Measurements from ENCODE around the gene DES. TPM values are rescaled to one million over a fixed set of nuclear protein-coding genes. Genes with fewer than 3 reads are reported as not detected.
A peak's percentile ranks its signal among the peaks of the same experiment; 100 is the strongest.

DES gene
- polyA plus RNA-seq (2013, experiment 1 of 2): 2.4 TPM
- polyA plus RNA-seq (2013, experiment 2 of 2): 4.6 TPM

GRCh38 chr2:219418155-219419011 is at the start of gene DES:
Gene DES, plus strand, starts transcription at chr2:219418377. Its CDS starts 86 bp downstream, at chr2:219418463.
- Histone ChIP-seq H3K27ac (ENCODE audit: low read depth, low read length) (no peak within 1 kb of the TSS), H3K9me3 (ENCODE audit: insufficient read depth, low read depth, low read length) (no peaks in the 10 kb centered on the region), H3K36me3 (ENCODE audit: insufficient read depth, low read length) (no peaks in the 10 kb centered on the region), H3K9ac (ENCODE audit: low read depth, low read length) (no peak within 1 kb of the TSS; the same call in 1 of the 2 replicates), H3K4me3 (ENCODE audit: low read length) (no peak within 1 kb of the TSS; the same call in 1 of the 2 replicates), H3K27me3 (ENCODE audit: insufficient read depth, low read length) (peaks cover 16% of the 10 kb centered on the region), H3K4me1 (ENCODE audit: insufficient read depth, low read length) (peaks cover 14% of the 10 kb centered on the region)
- WGBS: 87% methylated on average over 98 of the region's 98 CpGs

DNA sequence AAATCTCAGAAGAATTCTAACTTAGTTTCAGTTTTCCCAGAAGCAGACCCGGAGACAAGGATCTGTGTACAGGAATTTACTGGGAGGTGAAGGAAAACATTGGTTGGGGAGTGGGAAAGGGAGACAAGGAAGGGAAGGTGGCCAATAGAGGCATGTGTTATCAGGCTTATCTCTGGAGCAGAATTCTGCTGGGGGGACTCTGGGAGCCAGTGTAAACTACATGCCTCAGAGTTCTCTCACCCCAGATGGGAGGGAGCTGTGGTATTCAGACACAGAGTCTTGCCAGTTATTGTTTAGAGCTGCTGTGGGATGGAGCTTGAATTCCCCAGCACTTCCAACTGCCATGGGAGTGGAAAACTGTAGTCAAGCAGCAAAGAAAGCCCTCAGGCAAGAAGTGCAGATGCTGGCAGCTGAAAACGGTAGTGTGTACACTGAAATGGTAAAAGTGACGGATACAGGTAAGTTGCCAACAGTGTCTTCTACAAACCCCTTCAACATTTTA is 49.4 kb upstream of the DES start:
- Histone ChIP-seq H3K27ac (ENCODE audit: low read depth, low read length) (no peak overlapping the region), H3K9me3 (ENCODE audit: insufficient read depth, low read depth, low read length) (no peaks in the 10 kb centered on the region), H3K4me3 (ENCODE audit: low read length) (no peak overlapping the region), H3K4me1 (ENCODE audit: insufficient read depth, low read length) (no peaks in the 10 kb centered on the region), H3K36me3 (ENCODE audit: insufficient read depth, low read length) (peaks cover 3% of the 10 kb centered on the region), H3K27me3 (ENCODE audit: insufficient read depth, low read length) (no peaks in the 10 kb centered on the region), H3K9ac (ENCODE audit: low read depth, low read length) (no peak overlapping the region)
- WGBS: 89% methylated on average over 3 of the region's 3 CpGs

DNA sequence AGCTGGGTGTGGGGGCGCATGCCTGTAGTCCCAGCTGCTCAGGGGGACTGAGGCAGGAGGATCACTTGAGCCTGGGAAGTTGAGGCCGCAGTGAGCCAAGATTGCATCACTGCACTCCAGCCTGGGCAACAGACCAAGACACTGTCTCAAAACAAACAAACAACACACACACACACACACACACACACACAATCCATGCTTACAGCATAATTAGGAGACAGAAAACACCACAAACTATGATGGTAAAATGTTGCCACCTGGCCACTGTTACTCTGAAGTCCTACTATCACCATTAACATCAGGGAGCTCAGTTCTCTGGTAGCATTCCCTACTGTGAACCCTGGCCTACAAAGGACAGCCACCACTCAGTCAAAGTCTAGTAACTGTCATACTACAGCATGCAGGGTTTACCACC is 48.7 kb upstream of the DES start:
- H3K36me3 ChIP-seq (ENCODE audit: insufficient read depth, low read length): peaks cover 10% of the 10 kb centered on the region
- no peaks in the 10 kb centered on the region for H3K4me1 ChIP-seq (ENCODE audit: insufficient read depth, low read length)
- no peak overlapping the region for H3K4me3 ChIP-seq (ENCODE audit: low read length)
- WGBS: 44% methylated on average over 2 of the region's 2 CpGs
- no peaks in the 10 kb centered on the region for H3K9me3 ChIP-seq (ENCODE audit: insufficient read depth, low read depth, low read length)
- no peak overlapping the region for H3K27ac ChIP-seq (ENCODE audit: low read depth, low read length)
- H3K9ac ChIP-seq (ENCODE audit: low read depth, low read length): no peak overlapping the region
- no peaks in the 10 kb centered on the region for H3K27me3 ChIP-seq (ENCODE audit: insufficient read depth, low read length)

- Histone ChIP-seq H3K4me1 (ENCODE audit: insufficient read depth, low read length) (no peaks in the 10 kb centered on the region; the same call in 1 of the 2 replicates), H3K36me3 (ENCODE audit: insufficient read depth, low read length) (peaks cover 48% of the 10 kb centered on the region), H3K4me3 (ENCODE audit: low read length) (no peak overlapping the region), H3K27me3 (ENCODE audit: insufficient read depth, low read length) (no peaks in the 10 kb centered on the region), H3K9me3 (ENCODE audit: insufficient read depth, low read depth, low read length) (no peaks in the 10 kb centered on the region), H3K27ac (ENCODE audit: low read depth, low read length) (no peak overlapping the region), H3K9ac (ENCODE audit: low read depth, low read length) (no peak overlapping the region)
- 87% methylated on average over 12 of the region's 13 CpGs for WGBS
These were observed 39.9 kb upstream of the DES start for GRCh38 chr2:219378163-219378851.

DNA sequence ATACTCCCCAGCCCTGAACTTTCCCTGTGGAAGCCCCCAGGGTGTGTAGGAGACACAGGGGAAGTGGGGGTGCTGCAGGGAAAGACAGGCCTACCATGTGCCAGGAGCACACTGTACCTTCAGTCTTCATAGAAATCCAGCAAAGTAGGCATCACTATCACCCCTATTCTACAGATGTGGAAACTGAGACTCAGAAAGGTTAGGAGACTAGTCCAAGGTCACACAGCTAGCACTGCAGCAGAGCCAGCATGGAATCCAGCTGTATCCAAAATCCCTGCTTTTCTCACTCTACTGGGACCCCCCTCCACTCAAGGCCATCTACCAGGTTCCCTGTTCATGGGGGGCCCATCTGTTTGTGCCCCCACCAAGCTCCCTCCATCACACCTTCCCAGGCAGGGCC is 37.3 kb upstream of the DES start:
- no peaks in the 10 kb centered on the region; the same call in 1 of the 2 replicates for H3K4me1 ChIP-seq (ENCODE audit: insufficient read depth, low read length)
- no peak overlapping the region for H3K27ac ChIP-seq (ENCODE audit: low read depth, low read length)
- no peak overlapping the region for H3K4me3 ChIP-seq (ENCODE audit: low read length)
- no peaks in the 10 kb centered on the region for H3K9me3 ChIP-seq (ENCODE audit: insufficient read depth, low read depth, low read length)
- H3K27me3 ChIP-seq (ENCODE audit: insufficient read depth, low read length): no peaks in the 10 kb centered on the region
- no peak overlapping the region for H3K9ac ChIP-seq (ENCODE audit: low read depth, low read length)
- H3K36me3 ChIP-seq (ENCODE audit: insufficient read depth, low read length): peaks cover 52% of the 10 kb centered on the region

DNA sequence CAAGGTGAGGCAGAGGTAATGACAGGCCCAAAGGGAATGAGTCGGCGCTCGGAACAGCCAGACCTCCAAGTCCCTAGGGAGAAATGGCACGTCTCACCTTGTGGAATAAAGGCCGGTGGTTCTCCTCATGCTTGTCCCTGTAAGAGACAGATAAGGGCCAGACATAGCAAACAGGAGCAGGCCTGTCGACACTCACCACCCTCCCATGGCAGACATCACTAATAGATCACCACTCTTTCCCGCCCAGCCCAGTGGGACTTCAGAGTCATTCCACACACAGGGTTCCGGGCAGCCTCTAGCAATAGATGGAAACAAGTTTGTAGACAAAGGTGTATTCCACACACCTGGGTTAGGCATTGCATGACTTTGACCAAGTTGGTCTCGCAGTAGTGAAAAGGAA is 36.7 kb upstream of the DES start:
- WGBS: 93% methylated on average over 9 of the region's 9 CpGs
- no peaks in the 10 kb centered on the region for H3K9me3 ChIP-seq (ENCODE audit: insufficient read depth, low read depth, low read length)
- no peaks in the 10 kb centered on the region; the same call in 1 of the 2 replicates for H3K4me1 ChIP-seq (ENCODE audit: insufficient read depth, low read length)
- no peak overlapping the region for H3K9ac ChIP-seq (ENCODE audit: low read depth, low read length)
- H3K27me3 ChIP-seq (ENCODE audit: insufficient read depth, low read length): no peaks in the 10 kb centered on the region
- H3K36me3 ChIP-seq (ENCODE audit: insufficient read depth, low read length): peaks cover 57% of the 10 kb centered on the region
- H3K4me3 ChIP-seq (ENCODE audit: low read length): no peak overlapping the region
- H3K27ac ChIP-seq (ENCODE audit: low read depth, low read length): no peak overlapping the region

DNA sequence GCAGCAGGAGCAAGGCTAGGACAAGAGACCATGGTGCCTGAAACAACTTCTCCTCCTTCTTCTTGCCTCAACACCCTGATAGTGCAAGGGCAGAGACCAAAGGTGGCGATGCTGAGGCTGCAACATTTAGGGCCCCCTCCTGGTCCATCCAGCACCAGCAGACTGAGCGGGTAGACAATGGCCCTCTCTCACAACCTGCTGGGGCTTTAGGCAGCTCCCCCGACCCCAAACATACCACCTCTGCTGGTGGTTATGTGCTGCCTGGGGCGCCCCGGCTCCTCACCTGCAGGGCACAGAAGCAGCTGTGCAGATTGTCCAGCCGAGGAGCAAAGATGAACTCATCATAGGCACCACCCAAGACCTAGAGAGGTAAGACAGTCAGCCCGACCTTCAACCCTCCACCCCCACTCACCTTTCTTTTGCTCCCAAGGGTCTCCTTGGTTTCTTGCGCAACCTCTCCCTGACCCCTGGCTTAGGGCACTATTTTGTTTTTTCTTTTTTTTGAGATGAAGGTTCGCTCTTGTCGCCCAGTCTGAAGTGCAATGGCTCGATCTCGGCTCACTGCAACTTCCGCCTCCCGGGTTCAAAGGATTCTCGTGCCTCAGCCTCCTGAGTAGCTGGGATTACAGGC is 34.0 kb upstream of the DES start:
- Histone ChIP-seq H3K9ac (ENCODE audit: low read depth, low read length) (no peak overlapping the region), H3K4me3 (ENCODE audit: low read length) (no peak overlapping the region), H3K27ac (ENCODE audit: low read depth, low read length) (no peak overlapping the region), H3K4me1 (ENCODE audit: insufficient read depth, low read length) (0 out of 2 replicates have a peak, but pooled peaks cover 2% of the 10 kb centered on the region), H3K27me3 (ENCODE audit: insufficient read depth, low read length) (no peaks in the 10 kb centered on the region), H3K36me3 (ENCODE audit: insufficient read depth, low read length) (peaks cover 55% of the 10 kb centered on the region), H3K9me3 (ENCODE audit: insufficient read depth, low read depth, low read length) (no peaks in the 10 kb centered on the region)
- WGBS: 82% methylated on average over 15 of the region's 15 CpGs

DNA sequence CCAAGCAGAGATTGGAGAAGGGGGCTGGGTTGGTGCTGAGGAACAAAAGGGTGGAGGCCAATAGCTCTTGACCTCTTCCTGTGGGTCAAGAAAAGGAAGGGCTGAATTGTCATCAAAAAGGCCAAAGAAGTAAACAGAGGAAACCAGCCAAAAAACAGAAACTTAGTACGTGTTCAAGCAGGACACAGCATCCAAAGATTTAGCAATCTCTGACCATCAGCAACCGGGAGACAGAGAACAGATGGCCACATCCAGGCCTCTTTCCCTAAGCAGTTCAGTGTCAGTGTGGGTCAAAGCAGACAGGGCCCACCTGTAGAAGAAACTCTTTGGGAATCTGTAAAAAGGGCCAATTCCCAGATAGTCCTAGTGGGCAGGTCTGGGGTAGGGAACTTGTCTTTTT is 33.3 kb upstream of the DES start:
- Histone ChIP-seq H3K9ac (ENCODE audit: low read depth, low read length) (no peak overlapping the region), H3K9me3 (ENCODE audit: insufficient read depth, low read depth, low read length) (no peaks in the 10 kb centered on the region), H3K27ac (ENCODE audit: low read depth, low read length) (no peak overlapping the region), H3K27me3 (ENCODE audit: insufficient read depth, low read length) (no peaks in the 10 kb centered on the region), H3K36me3 (ENCODE audit: insufficient read depth, low read length) (peaks cover 55% of the 10 kb centered on the region), H3K4me1 (ENCODE audit: insufficient read depth, low read length) (0 out of 2 replicates have a peak, but pooled peaks cover 2% of the 10 kb centered on the region), H3K4me3 (ENCODE audit: low read length) (no peak overlapping the region)
- 92% methylated on average over 2 of the region's 2 CpGs for WGBS

GRCh38 chr2:219385958-219386520 is 32.1 kb upstream of the DES start:
- peaks cover 48% of the 10 kb centered on the region for H3K36me3 ChIP-seq (ENCODE audit: insufficient read depth, low read length)
- H3K4me3 ChIP-seq (ENCODE audit: low read length): no peak overlapping the region
- no peak overlapping the region for H3K9ac ChIP-seq (ENCODE audit: low read depth, low read length)

DNA sequence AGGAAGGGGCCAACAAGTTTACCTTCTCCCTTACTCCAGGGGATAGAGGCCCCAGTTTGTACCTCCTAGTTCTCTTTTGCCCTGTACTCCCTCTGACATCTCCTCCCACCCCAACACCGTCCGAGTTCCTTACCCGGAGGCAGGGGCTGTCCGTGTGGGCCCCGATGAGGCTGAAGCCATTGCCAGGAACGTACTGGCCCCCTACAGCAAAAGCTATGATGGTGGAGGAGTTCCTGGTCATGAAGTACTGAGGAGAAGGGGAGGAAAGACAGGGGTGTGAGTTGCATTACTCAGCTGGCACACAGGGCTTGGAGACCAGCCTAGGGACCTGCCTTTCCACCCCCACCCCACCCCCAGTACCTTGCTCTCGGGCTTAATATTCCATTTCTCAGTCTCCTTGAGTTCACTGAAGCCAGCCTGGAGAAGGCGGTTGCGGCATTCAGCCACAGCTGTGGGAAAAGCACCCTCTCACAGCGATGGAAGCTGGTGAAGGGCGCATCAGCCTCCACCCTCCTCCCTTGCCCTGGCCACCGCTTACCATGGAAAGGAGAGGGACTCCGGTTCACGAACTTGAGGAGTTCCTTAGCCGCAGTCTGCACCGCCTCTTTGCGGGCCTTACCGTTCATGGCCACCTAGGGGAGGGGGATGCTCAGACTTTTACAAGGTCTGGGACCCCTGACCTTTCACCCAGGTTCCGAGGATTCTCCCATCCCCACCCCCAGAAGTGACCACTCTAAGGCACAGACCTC is 31.5 kb upstream of the DES start:
- H3K4me3 ChIP-seq (ENCODE audit: low read length): peak overlapping the region; percentile 90
- no peaks in the 10 kb centered on the region for H3K9me3 ChIP-seq (ENCODE audit: insufficient read depth, low read depth, low read length)
- no peaks in the 10 kb centered on the region for H3K27me3 ChIP-seq (ENCODE audit: insufficient read depth, low read length)
- 56% methylated on average over 19 of the region's 19 CpGs for WGBS
- 0 out of 2 replicates have a peak, but pooled peaks cover 2% of the 10 kb centered on the region for H3K4me1 ChIP-seq (ENCODE audit: insufficient read depth, low read length)
- H3K27ac ChIP-seq (ENCODE audit: low read depth, low read length): no peak overlapping the region
- peak overlapping the region; percentile 88 for H3K9ac ChIP-seq (ENCODE audit: low read depth, low read length)
- H3K36me3 ChIP-seq (ENCODE audit: insufficient read depth, low read length): peaks cover 42% of the 10 kb centered on the region

More at GRCh38 chr2:219385958-219386520, 32.1 kb upstream of the DES start:
- Histone ChIP-seq H3K9me3 (ENCODE audit: insufficient read depth, low read depth, low read length) (no peaks in the 10 kb centered on the region), H3K27me3 (ENCODE audit: insufficient read depth, low read length) (no peaks in the 10 kb centered on the region), H3K4me1 (ENCODE audit: insufficient read depth, low read length) (0 out of 2 replicates have a peak, but pooled peaks cover 2% of the 10 kb centered on the region), H3K27ac (ENCODE audit: low read depth, low read length) (no peak overlapping the region)
- WGBS: 96% methylated on average over 19 of the region's 19 CpGs
